Activated naive CD8-positive, alpha-beta T cell treated with anti-CD3 and anti-CD28 coated beads for 36 hours (primary cell): ENCODE data around the gene ARHGEF17. TPM values are rescaled to one million over a fixed set of nuclear protein-coding genes. Genes with fewer than 3 reads are reported as not detected.

Source experiments
- DNase-seq: peaks from one replicate; pipeline ENCODE4 v3.0.0; 2021
- H3K27ac Mint-ChIP-seq: one replicate; pipeline ENCODE4 v1.8.0; 2022; ENCODE audit warnings: mild to moderate bottlenecking, moderate library complexity, mixed read lengths
- H3K27me3 Mint-ChIP-seq: one replicate; pipeline ENCODE4 v1.8.0; 2022; ENCODE audit warnings: mild to moderate bottlenecking, mixed read lengths
- H3K36me3 Mint-ChIP-seq: one replicate; pipeline ENCODE4 v1.8.0; 2021; ENCODE audit warnings: mild to moderate bottlenecking, mixed read lengths
- H3K4me1 Mint-ChIP-seq: one replicate; pipeline ENCODE4 v1.8.0; 2021; ENCODE audit warnings: mixed read lengths
- H3K4me3 Mint-ChIP-seq: one replicate; pipeline ENCODE4 v1.8.0; 2022; ENCODE audit warnings: mild to moderate bottlenecking, moderate library complexity, mixed read lengths
- H3K9me3 Mint-ChIP-seq: one replicate; pipeline ENCODE4 v1.8.0; 2022; ENCODE audit warnings: mixed read lengths
- total RNA-seq, 2 experiments: library from RNA; stranded (reverse); gene quantifications; one replicate each; pipeline ENCODE4 v1.2.3, GENCODE V29; 2021

The ARHGEF17 gene
- total RNA-seq, 2 experiments from 2014 or later = 0.08 TPM; not detected in 1

DNA sequence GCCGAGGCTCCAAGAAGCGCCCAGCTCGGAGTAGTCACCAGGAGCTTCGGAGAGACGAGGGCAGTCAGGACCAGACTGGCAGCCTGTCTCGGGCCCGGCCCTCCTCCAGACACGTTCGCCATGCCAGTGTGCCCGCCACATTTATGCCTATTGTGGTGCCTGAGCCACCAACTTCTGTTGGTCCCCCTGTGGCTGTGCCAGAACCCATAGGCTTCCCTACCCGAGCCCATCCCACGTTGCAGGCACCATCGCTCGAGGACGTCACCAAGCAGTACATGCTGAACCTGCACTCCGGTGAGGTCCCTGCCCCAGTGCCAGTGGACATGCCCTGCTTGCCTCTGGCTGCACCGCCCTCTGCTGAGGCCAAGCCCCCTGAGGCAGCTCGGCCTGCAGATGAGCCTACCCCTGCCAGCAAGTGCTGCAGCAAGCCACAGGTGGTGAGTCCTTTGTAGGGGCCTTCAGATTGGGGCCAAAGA is 3.4 kb downstream of the ARHGEF17 start:
- DNase-seq = no peak
- no peaks in the 10 kb centered on the region for H3K36me3 Mint-ChIP-seq
- H3K27ac Mint-ChIP-seq = no peak overlapping the region
- peaks cover 22% of the 10 kb centered on the region for H3K27me3 Mint-ChIP-seq
- H3K4me3 Mint-ChIP-seq = no peak overlapping the region
- peaks cover 8% of the 10 kb centered on the region for H3K4me1 Mint-ChIP-seq
- H3K9me3 Mint-ChIP-seq = no peaks in the 10 kb centered on the region

- no peak overlapping the region for H3K4me3 Mint-ChIP-seq
Measured at GRCh38 chr11:73312036-73312435, 4.0 kb downstream of the ARHGEF17 start.

DNA sequence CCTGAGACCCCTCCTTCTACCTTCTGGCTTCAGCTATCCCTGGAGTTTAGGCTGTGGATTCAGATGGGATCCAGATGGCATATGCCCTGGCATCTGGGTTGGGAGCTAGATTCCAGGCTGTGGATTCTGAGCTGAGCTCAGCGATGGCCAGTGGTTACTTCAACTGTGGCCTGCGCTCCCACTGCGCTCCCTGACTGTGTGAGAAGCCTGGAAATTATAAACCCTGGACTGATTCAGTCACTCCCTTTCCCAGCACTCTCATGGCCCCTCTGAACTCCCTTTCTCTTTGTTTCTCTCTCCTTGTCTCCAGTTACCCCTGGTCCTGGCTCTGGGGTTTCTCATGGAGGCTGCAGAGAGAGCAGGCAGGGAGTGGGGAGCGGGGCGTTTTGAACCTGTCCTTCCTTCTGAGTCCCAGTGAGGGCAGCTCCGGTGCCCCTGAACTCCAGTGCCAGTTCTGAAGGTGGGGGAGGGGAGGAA is 4.8 kb downstream of the ARHGEF17 start:
- H3K36me3 Mint-ChIP-seq = no peaks in the 10 kb centered on the region

More at GRCh38 chr11:73312036-73312435, 4.0 kb downstream of the ARHGEF17 start:
- no peak overlapping the region for H3K27ac Mint-ChIP-seq
- DNase-seq = no peak
- peaks cover 3% of the 10 kb centered on the region for H3K4me1 Mint-ChIP-seq
- peaks cover 16% of the 10 kb centered on the region for H3K27me3 Mint-ChIP-seq
- no peaks in the 10 kb centered on the region for H3K36me3 Mint-ChIP-seq
- no peaks in the 10 kb centered on the region for H3K9me3 Mint-ChIP-seq

GRCh38 chr11:73313652-73314051 is 5.6 kb downstream of the ARHGEF17 start:
- H3K36me3 Mint-ChIP-seq = no peaks in the 10 kb centered on the region

More for the DNA sequence above, 4.8 kb downstream of the ARHGEF17 start:
- DNase-seq = no peak
- Mint-ChIP-seq H3K4me1 (no peaks in the 10 kb centered on the region), H3K27me3 (peaks cover 12% of the 10 kb centered on the region), H3K9me3 (no peaks in the 10 kb centered on the region), H3K4me3 (no peak overlapping the region), H3K27ac (no peak overlapping the region)

GRCh38 chr11:73314117-73314961 is 6.3 kb downstream of the ARHGEF17 start:
- no peaks in the 10 kb centered on the region for H3K4me1 Mint-ChIP-seq
- no peak overlapping the region for H3K27ac Mint-ChIP-seq
- no peaks in the 10 kb centered on the region for H3K36me3 Mint-ChIP-seq
- H3K9me3 Mint-ChIP-seq = no peaks in the 10 kb centered on the region
- H3K4me3 Mint-ChIP-seq = no peak overlapping the region
- no peak for DNase-seq
- peaks cover 10% of the 10 kb centered on the region for H3K27me3 Mint-ChIP-seq

More at GRCh38 chr11:73313652-73314051, 5.6 kb downstream of the ARHGEF17 start:
- Mint-ChIP-seq H3K9me3 (no peaks in the 10 kb centered on the region), H3K27ac (no peak overlapping the region), H3K4me3 (no peak overlapping the region), H3K4me1 (no peaks in the 10 kb centered on the region), H3K27me3 (peaks cover 12% of the 10 kb centered on the region)
- DNase-seq = no peak

GRCh38 chr11:73315293-73316020 is 7.4 kb downstream of the ARHGEF17 start:
- no peak for DNase-seq
- H3K27me3 Mint-ChIP-seq = no peaks in the 10 kb centered on the region
- H3K4me1 Mint-ChIP-seq = no peaks in the 10 kb centered on the region
- H3K9me3 Mint-ChIP-seq = no peaks in the 10 kb centered on the region
- no peak overlapping the region for H3K27ac Mint-ChIP-seq
- H3K4me3 Mint-ChIP-seq = no peak overlapping the region
- H3K36me3 Mint-ChIP-seq = no peaks in the 10 kb centered on the region

DNA sequence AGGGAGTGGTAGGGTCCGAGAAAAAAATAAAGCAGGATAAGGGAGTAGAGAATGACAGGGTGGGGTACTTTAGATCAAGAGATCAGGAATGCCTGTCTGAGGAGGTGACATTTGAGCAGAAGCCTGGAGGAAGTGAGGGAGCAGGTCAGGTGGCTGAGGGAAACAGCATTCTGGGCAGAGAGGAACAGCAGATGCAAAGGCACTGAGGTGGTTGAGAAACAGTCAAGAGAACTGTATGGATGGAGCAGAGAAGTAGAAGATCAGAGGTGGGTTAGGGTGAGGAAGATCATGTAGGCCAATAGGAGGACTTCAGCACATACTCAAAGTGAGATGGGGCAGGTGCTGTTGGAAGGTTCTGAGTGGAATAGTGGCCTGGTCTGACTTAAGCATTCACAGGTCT is 8.3 kb downstream of the ARHGEF17 start:
- no peak for DNase-seq
- Mint-ChIP-seq H3K27ac (no peak overlapping the region), H3K27me3 (no peaks in the 10 kb centered on the region), H3K4me1 (peaks cover under 1% of the 10 kb centered on the region), H3K9me3 (no peaks in the 10 kb centered on the region), H3K4me3 (no peak overlapping the region), H3K36me3 (no peaks in the 10 kb centered on the region)

DNA sequence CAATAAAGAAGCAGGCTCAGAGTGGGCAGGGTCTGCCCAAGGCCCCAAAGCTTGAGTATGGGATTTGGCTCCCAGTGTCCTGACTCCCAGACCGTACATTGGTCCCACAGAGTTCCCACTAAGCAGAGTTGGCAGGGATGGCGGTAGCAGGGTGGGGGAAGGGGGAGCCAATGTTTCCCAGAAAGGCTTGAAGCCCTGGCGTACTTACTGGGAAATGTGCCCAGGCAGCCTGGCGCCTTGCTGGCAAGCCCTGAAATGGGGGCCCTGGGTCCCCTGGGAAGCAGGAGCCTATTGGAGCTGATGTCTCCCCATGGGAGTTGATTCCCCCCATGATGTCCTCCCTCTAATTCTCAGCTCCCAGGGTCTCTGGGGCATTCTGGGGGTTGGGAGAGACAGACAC is 9.3 kb downstream of the ARHGEF17 start:
- Mint-ChIP-seq H3K9me3 (no peaks in the 10 kb centered on the region), H3K36me3 (no peaks in the 10 kb centered on the region), H3K4me3 (no peak overlapping the region), H3K4me1 (peaks cover 8% of the 10 kb centered on the region), H3K27ac (no peak overlapping the region), H3K27me3 (no peaks in the 10 kb centered on the region)
- no peak for DNase-seq

DNA sequence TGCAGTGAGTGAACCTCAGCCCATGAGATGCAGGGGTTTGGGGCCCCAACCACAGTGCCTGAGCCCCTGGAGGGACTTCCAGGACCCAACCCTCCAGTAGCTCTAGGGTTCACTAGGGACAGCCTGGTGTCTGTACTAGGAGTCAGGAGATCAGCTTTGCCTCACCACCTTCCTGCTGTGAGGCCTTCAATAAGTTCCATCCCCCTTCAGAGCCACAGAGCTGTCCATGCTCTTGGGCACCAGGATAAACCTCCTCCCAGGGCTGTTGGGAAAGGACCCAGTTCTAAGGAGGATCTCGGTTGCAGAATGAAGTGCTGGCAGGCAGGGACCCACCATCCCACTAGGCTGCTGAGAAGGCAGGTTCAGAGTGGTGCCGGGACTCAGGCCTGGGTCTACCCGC is 9.7 kb downstream of the ARHGEF17 start:
- H3K4me1 Mint-ChIP-seq = peaks cover 8% of the 10 kb centered on the region
- H3K27me3 Mint-ChIP-seq = no peaks in the 10 kb centered on the region
- H3K9me3 Mint-ChIP-seq = no peaks in the 10 kb centered on the region
- H3K27ac Mint-ChIP-seq = no peak overlapping the region
- no peak for DNase-seq
- no peak overlapping the region for H3K4me3 Mint-ChIP-seq
- no peaks in the 10 kb centered on the region for H3K36me3 Mint-ChIP-seq

DNA sequence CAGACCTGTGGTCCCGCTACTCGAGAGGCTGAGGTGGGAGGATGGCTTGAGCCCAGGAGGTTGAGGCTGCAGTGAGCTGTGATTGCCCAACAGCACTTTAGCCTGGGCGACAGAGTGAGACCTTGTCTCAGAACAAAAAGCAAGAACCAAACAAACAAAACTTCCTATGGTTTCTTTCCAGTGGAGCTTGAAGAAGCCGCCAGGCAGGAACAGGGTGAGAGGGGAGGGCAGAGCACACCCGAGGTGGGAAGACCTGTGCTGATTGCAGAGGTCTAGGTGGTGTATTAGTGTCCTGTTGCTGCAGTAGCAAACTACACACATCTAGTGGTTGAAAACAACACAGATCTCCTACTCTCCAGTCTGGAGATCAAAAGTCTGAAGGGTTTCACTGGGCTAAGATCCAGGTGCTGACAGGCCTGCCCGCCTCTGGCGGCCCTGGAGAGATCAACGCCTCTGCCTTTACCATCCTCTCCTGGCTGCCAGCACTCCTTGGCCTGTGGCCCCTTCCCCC is 10.5 kb downstream of the ARHGEF17 start:
- Mint-ChIP-seq H3K4me1 (peaks cover 8% of the 10 kb centered on the region), H3K36me3 (no peaks in the 10 kb centered on the region), H3K27ac (no peak overlapping the region), H3K27me3 (no peaks in the 10 kb centered on the region), H3K9me3 (no peaks in the 10 kb centered on the region), H3K4me3 (no peak overlapping the region)
- DNase-seq = no peak

GRCh38 chr11:73320763-73321603 is 12.9 kb downstream of the ARHGEF17 start:
- DNase-seq = no peak
- Mint-ChIP-seq H3K36me3 (no peaks in the 10 kb centered on the region), H3K27me3 (no peaks in the 10 kb centered on the region), H3K9me3 (no peaks in the 10 kb centered on the region), H3K27ac (no peak overlapping the region), H3K4me1 (peaks cover 8% of the 10 kb centered on the region), H3K4me3 (no peak overlapping the region)

DNA sequence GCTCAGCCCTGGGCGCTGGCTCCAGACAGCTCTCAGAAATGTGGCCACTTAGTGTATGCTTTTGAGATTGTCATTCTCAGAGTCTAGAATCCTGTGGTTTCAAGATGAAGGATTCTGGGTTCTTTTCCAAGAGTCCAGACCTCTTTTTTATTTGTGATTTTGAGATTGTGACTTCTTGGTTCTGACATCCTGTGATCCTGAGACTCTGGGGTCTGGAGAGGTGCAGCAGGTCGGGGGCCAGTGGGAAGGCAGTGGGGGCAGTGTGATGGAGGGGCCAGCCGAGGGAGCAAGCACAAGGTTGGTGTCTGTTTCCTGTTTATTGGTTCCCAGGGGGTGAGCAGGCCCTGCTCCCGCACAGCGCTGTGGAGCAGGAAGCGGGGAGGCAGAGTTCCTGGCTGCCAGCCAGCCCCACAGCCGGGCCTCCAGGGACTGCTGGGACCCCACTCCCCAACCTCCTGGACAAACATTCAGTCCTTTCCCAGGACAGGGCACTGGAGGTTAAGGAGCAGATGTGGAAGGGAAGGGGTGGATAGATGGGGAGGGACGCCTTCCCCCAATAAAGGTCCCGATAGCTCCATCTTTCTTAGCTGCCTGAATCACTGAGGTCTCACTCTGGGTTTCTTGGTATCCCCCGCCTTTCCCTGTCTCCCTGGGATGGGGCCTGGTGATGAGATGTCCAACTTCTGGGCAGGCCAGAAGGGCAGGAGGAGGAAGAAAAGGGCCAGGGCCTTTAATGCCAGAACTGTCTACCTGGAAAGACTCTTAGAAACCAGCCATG is 13.7 kb downstream of the ARHGEF17 start:
- H3K27ac Mint-ChIP-seq = no peak overlapping the region
- H3K4me3 Mint-ChIP-seq = no peak overlapping the region
- no peaks in the 10 kb centered on the region for H3K27me3 Mint-ChIP-seq
- DNase-seq = no peak
- no peaks in the 10 kb centered on the region for H3K9me3 Mint-ChIP-seq
- H3K36me3 Mint-ChIP-seq = no peaks in the 10 kb centered on the region
- peaks cover 8% of the 10 kb centered on the region for H3K4me1 Mint-ChIP-seq

DNA sequence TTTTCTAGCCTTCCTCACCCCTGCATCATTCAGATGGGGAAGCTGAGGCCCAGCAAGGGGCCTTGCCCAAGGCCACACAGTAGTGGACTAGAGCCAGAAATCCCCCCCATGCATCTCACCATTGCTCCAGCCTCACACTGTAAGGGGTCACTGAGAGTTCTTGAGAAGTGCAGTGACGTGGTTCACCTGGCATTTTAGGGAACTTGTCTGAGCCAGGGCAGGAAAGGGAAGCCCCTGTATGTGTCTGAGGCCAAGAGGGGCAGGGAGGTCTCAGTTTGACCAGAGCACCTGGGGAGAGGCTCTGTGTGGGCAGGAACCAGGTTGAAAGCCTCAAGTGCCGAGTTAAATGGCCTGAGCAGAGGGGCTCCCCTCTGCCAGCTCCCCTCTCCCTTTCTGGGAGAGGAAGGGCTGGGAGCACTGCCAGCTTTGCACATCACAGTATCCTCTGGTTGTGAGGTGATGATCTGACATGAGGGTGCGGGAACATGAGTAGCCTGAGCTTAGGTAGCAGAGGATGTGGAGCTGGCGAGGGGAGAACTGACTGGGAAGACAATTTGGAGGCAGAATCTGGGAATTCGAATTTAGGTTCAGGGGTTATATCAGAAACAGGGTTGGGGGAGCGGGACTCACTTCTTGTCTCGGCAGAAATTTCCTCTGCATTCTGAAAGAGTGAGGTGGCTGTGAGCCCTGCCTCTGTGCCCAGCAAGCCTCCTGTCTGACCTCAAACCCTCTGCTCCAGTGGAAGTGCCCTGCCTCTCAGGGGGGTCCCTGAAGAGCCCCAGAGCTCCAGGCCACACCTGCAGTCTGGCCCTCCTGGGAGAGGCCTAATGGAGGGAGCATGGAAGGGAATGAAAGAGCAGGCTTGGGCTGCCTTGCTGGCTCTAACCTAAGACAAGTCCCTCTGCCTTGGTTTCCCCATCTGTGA is 14.6 kb downstream of the ARHGEF17 start:
- H3K9me3 Mint-ChIP-seq = no peaks in the 10 kb centered on the region
- no peaks in the 10 kb centered on the region for H3K36me3 Mint-ChIP-seq
- no peak overlapping the region for H3K4me3 Mint-ChIP-seq
- no peaks in the 10 kb centered on the region for H3K27me3 Mint-ChIP-seq
- no peak overlapping the region for H3K27ac Mint-ChIP-seq
- no peak for DNase-seq
- peaks cover 8% of the 10 kb centered on the region for H3K4me1 Mint-ChIP-seq
